ENCODE measurements around the gene SLC38A10.

The SLC38A10 gene

GRCh38 chr17:81198826-81199481 lies 96.2 kb downstream of the SLC38A10 start:
- no peak overlapping the region for H3K9ac ChIP-seq (ENCODE audit: low read depth in 1 of 2, low read length in 2 of 2)
- H3K36me3 ChIP-seq (ENCODE audit: control insufficient read depth in 2 of 2, insufficient read depth in 2 of 2, low read length in 2 of 2): peaks cover 0 to 3% of the 10 kb centered on the region in 2 donors
- no peaks in the 10 kb centered on the region for H3K9me3 ChIP-seq (ENCODE audit: control insufficient read depth in 2 of 2, low read length in 2 of 2)
- no peak overlapping the region for H3K4me3 ChIP-seq (ENCODE audit: low read length in 2 of 2)
- H3K27me3 ChIP-seq (ENCODE audit: control insufficient read depth in 2 of 2, insufficient read depth in 2 of 2, low read length in 2 of 2): no peaks in the 10 kb centered on the region
- peaks cover 0 to 2% of the 10 kb centered on the region in 2 donors for H3K4me1 ChIP-seq (ENCODE audit: control insufficient read depth in 2 of 2, insufficient read depth in 2 of 2, low read length in 2 of 2)
- no peak overlapping the region for H3K27ac ChIP-seq (ENCODE audit: low read depth in 2 of 2, low read length in 2 of 2)

GRCh38 chr17:81197831-81198490 lies 97.1 kb downstream of the SLC38A10 start:
- H3K9me3 ChIP-seq (ENCODE audit: control insufficient read depth in 2 of 2, low read length in 2 of 2): no peaks in the 10 kb centered on the region
- no peak overlapping the region for H3K27ac ChIP-seq (ENCODE audit: low read depth in 2 of 2, low read length in 2 of 2)
- H3K4me1 ChIP-seq (ENCODE audit: control insufficient read depth in 2 of 2, insufficient read depth in 2 of 2, low read length in 2 of 2): peaks cover 0 to 2% of the 10 kb centered on the region in 2 donors
- no peaks in the 10 kb centered on the region for H3K27me3 ChIP-seq (ENCODE audit: control insufficient read depth in 2 of 2, insufficient read depth in 2 of 2, low read length in 2 of 2)
- peaks cover 0 to 1% of the 10 kb centered on the region in 2 donors for H3K36me3 ChIP-seq (ENCODE audit: control insufficient read depth in 2 of 2, insufficient read depth in 2 of 2, low read length in 2 of 2)
- no peak overlapping the region for H3K4me3 ChIP-seq (ENCODE audit: low read length in 2 of 2)
- H3K9ac ChIP-seq (ENCODE audit: low read depth in 1 of 2, low read length in 2 of 2): no peak overlapping the region

- Histone ChIP-seq H3K4me1 (ENCODE audit: control insufficient read depth in 2 of 2, insufficient read depth in 2 of 2, low read length in 2 of 2) (peaks cover 0 to 2% of the 10 kb centered on the region in 2 donors), H3K27me3 (ENCODE audit: control insufficient read depth in 2 of 2, insufficient read depth in 2 of 2, low read length in 2 of 2) (no peaks in the 10 kb centered on the region), H3K4me3 (ENCODE audit: low read length in 2 of 2) (no peak overlapping the region), H3K9ac (ENCODE audit: low read depth in 1 of 2, low read length in 2 of 2) (no peak overlapping the region), H3K27ac (ENCODE audit: low read depth in 2 of 2, low read length in 2 of 2) (no peak overlapping the region), H3K36me3 (ENCODE audit: control insufficient read depth in 2 of 2, insufficient read depth in 2 of 2, low read length in 2 of 2) (peaks cover 0 to 1% of the 10 kb centered on the region in 2 donors), H3K9me3 (ENCODE audit: control insufficient read depth in 2 of 2, low read length in 2 of 2) (no peaks in the 10 kb centered on the region)
These were observed 97.7 kb downstream of the SLC38A10 start for GRCh38 chr17:81197409-81197795.

- H3K9ac ChIP-seq (ENCODE audit: low read depth in 1 of 2, low read length in 2 of 2): no peak overlapping the region
- no peaks in the 10 kb centered on the region for H3K27me3 ChIP-seq (ENCODE audit: control insufficient read depth in 2 of 2, insufficient read depth in 2 of 2, low read length in 2 of 2)
- peaks cover 0 to 2% of the 10 kb centered on the region in 2 donors for H3K4me1 ChIP-seq (ENCODE audit: control insufficient read depth in 2 of 2, insufficient read depth in 2 of 2, low read length in 2 of 2)
- no peak overlapping the region for H3K27ac ChIP-seq (ENCODE audit: low read depth in 2 of 2, low read length in 2 of 2)
- no peaks in the 10 kb centered on the region for H3K9me3 ChIP-seq (ENCODE audit: control insufficient read depth in 2 of 2, low read length in 2 of 2)
- H3K4me3 ChIP-seq (ENCODE audit: low read length in 2 of 2): no peak overlapping the region
- H3K36me3 ChIP-seq (ENCODE audit: control insufficient read depth in 2 of 2, insufficient read depth in 2 of 2, low read length in 2 of 2): peaks cover 0 to 1% of the 10 kb centered on the region in 2 donors
These were observed 98.3 kb downstream of the SLC38A10 start for GRCh38 chr17:81196505-81197408.

GRCh38 chr17:81195941-81196495 lies 99.1 kb downstream of the SLC38A10 start:
- Histone ChIP-seq H3K27me3 (ENCODE audit: control insufficient read depth in 2 of 2, insufficient read depth in 2 of 2, low read length in 2 of 2) (no peaks in the 10 kb centered on the region), H3K27ac (ENCODE audit: low read depth in 2 of 2, low read length in 2 of 2) (no peak overlapping the region), H3K36me3 (ENCODE audit: control insufficient read depth in 2 of 2, insufficient read depth in 2 of 2, low read length in 2 of 2) (peaks cover 0 to 1% of the 10 kb centered on the region in 2 donors)

More at GRCh38 chr17:81195941-81196495, 99.1 kb downstream of the SLC38A10 start:
- Histone ChIP-seq H3K9me3 (ENCODE audit: control insufficient read depth in 2 of 2, low read length in 2 of 2) (no peaks in the 10 kb centered on the region), H3K4me1 (ENCODE audit: control insufficient read depth in 2 of 2, insufficient read depth in 2 of 2, low read length in 2 of 2) (peaks cover 0 to 2% of the 10 kb centered on the region in 2 donors), H3K4me3 (ENCODE audit: low read length in 2 of 2) (no peak overlapping the region), H3K9ac (ENCODE audit: low read depth in 1 of 2, low read length in 2 of 2) (no peak overlapping the region)

Measured in mucosa of rectum (tissue), 2 donors.